Neural crest cell (in vitro differentiated cells): ENCODE data around the gene ZNF319. TPM values are rescaled to one million over a fixed set of nuclear protein-coding genes. Genes with fewer than 3 reads are reported as not detected.

Experiments
- DNase-seq: peaks from one replicate; pipeline ENCODE4 v3.0.0; 2021; ENCODE audit warnings: low read depth, mixed read lengths, low spot score
- H3K27ac Mint-ChIP-seq: one replicate; pipeline ENCODE4 v1.8.0; 2021; ENCODE audit warnings: mild to moderate bottlenecking, mixed read lengths; ENCODE audit not compliant: unreplicated experiment
- H3K27me3 Mint-ChIP-seq: 2 replicates; pipeline ENCODE4 v1.8.0; 2021; ENCODE audit warnings: low read depth, mild to moderate bottlenecking, mixed read lengths
- H3K36me3 Mint-ChIP-seq: 2 replicates; pipeline ENCODE4 v1.8.0; 2021; ENCODE audit warnings: low read depth, mild to moderate bottlenecking, mixed read lengths
- H3K4me1 Mint-ChIP-seq: 2 replicates; pipeline ENCODE4 v1.8.0; 2021; ENCODE audit warnings: mixed read lengths
- H3K4me3 Mint-ChIP-seq: one replicate; pipeline ENCODE4 v1.8.0; 2021; ENCODE audit warnings: mild to moderate bottlenecking, mixed read lengths
- H3K9me3 Mint-ChIP-seq: 2 replicates; pipeline ENCODE4 v1.8.0; 2021; ENCODE audit warnings: mixed read lengths
- total RNA-seq: library from RNA; stranded (reverse); gene quantifications from 2 replicates; pipeline ENCODE4 v1.2.1, GENCODE V29; 2021
- TF ChIP-seq, protein P1 (sequence below): fragments of 200-600 bp; sonication (generic); conservative IDR thresholded peaks from 2 replicates; pipeline ENCODE4 v1.5.0; 2021; ENCODE audit warnings: antibody characterized with exemption, mild to moderate bottlenecking

The ZNF319 gene
- total RNA-seq, 1 donor from 2014 or later = 15.5 TPM

DNA sequence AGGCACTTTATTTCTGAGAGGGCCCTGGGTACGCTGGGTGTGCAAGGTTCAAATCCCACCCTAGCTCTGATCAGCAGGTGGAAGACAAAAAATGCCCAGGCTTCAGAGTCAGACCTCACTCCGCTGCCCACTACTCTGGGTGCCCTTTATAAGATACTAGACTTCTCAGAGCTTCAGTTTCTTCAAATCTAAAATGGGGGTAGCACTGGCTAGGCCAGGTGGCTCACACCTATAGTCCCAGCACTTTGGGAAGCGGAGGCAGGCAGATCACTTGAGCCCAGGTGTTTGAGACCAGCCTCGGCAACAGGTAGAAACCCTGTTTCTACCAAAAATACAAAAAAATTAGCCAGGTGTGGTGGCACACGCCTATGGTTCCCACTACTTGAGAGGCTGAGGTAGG, 2.5 kb upstream of the ZNF319 start:
- H3K4me3 Mint-ChIP-seq = peak overlapping the region; percentile 65
- H3K9me3 Mint-ChIP-seq = no peaks in the 10 kb centered on the region

DNA sequence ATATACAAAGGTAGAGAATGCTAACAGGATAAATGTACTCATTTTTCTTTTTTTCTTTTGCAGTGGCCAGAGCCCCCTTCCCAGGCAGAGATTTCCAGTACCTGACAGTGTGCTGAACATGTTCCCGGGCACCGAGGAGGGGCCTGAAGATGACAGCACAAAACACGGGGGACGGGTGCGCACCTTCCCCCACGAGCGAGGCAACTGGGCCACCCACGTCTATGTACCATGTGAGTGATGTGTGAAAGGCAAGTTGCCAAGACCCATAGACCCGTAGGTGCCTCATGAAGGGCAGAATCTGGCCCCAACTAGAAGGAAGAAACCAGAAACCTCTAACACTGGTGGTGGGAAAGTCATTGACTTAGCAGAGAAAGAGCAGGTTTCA, 1.9 kb upstream of the ZNF319 start:
- Mint-ChIP-seq H3K4me1 (peaks cover 32% of the 10 kb centered on the region), H3K36me3 (peaks cover 7% of the 10 kb centered on the region), H3K4me3 (peak overlapping the region; percentile 94), H3K9me3 (no peaks in the 10 kb centered on the region), H3K27me3 (no peaks in the 10 kb centered on the region), H3K27ac (no peak overlapping the region)
- TF ChIP-seq, protein P1, sequence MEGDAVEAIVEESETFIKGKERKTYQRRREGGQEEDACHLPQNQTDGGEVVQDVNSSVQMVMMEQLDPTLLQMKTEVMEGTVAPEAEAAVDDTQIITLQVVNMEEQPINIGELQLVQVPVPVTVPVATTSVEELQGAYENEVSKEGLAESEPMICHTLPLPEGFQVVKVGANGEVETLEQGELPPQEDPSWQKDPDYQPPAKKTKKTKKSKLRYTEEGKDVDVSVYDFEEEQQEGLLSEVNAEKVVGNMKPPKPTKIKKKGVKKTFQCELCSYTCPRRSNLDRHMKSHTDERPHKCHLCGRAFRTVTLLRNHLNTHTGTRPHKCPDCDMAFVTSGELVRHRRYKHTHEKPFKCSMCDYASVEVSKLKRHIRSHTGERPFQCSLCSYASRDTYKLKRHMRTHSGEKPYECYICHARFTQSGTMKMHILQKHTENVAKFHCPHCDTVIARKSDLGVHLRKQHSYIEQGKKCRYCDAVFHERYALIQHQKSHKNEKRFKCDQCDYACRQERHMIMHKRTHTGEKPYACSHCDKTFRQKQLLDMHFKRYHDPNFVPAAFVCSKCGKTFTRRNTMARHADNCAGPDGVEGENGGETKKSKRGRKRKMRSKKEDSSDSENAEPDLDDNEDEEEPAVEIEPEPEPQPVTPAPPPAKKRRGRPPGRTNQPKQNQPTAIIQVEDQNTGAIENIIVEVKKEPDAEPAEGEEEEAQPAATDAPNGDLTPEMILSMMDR = no peak
- DNase-seq = no peak

More for the DNA sequence above, 2.5 kb upstream of the ZNF319 start:
- TF ChIP-seq, protein P1 = no peak
- no peak for DNase-seq
- H3K4me1 Mint-ChIP-seq = peaks cover 32% of the 10 kb centered on the region
- H3K27me3 Mint-ChIP-seq = no peaks in the 10 kb centered on the region
- peaks cover 7% of the 10 kb centered on the region for H3K36me3 Mint-ChIP-seq
- no peak overlapping the region for H3K27ac Mint-ChIP-seq

DNA sequence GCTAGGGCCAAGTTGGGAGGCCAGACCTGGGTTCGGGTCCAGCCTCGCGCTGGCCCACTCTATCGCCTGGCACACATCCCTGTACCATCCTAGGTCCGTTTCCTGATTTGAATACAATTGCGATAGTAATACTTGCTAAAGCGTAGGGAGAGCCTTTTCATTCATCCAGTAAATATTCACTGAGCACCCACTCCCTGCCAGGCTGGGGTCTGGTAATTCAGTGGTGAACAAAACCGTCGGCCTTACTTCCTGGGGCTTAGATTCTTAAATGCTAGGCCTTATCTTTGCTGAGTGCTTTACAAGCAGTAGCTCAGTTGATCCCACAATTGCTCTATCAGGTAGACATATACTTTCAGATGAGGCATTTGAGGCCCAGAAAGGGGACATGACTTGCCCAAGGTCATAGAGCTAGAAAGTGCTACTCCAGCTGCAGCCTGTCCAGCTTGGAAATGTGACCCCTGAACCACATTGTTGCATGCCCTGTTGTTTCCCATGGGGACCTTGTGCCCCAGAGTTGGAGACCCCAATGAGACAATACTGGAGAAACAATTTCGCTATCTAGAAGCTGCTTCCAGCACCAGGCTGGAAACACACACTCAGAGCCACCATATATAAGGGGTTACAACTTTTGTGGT, 1.4 kb upstream of the ZNF319 start:
- no peak for DNase-seq
- H3K4me3 Mint-ChIP-seq = peak overlapping the region; percentile 94
- H3K4me1 Mint-ChIP-seq = peaks cover 32% of the 10 kb centered on the region
- H3K36me3 Mint-ChIP-seq = peaks cover 7% of the 10 kb centered on the region
- H3K9me3 Mint-ChIP-seq = no peaks in the 10 kb centered on the region
- no peak overlapping the region for H3K27ac Mint-ChIP-seq
- no peaks in the 10 kb centered on the region for H3K27me3 Mint-ChIP-seq
- TF ChIP-seq, protein P1 = no peak

DNA sequence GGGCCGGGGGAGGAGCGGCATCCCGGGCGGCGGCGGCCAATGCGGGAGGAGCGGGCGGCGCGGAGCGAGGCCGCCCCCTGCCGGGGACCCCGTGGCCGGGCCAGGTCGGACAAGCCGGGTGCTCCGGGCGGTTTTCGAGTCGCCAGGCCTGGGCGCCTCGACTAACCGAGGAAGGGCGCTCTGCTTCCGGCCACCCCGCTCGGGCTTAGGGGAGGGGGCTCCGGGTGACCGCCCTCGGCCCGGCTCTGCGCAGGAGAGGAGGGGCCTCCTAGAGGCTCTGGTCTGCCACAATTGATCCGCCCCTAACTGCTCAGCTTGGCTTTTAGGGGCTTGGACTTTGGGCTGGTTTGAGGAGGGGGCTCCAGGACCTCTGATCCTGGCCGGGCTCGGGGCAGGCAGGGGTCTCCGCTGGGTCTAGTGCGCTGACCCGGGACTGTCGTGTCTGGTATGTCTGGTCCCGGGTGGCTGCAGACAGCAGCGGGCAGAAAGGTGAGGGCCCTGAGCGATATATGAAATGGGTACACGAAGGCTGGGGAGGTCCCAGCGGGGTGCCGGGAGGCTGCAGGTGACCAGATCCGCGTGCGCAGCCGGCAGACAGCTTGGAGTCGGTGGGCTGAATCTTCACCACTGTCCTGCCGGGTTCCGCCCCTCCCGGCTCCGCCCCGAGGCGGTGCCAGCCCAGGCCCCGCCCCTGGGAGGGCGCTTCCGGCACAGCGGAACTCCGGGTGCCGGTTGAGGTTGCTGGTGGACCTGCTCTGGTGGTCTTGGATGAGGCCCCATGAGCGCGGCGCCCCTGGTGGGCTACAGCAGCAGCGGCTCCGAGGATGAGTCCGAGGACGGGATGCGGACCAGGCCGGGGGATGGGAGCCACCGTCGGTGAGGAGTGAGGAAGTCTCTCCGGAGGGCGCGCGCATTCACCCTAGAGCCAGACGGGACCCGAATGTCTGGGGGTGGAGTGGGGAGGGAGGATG, 519 bp upstream of the ZNF319 start, which contains the start of gene USB1:
TSS of gene USB1 (plus strand) at position 702 of the 971 bp plus-strand sequence. CDS start at position 779, 77 bp downstream.
- Mint-ChIP-seq H3K27me3 (no peaks in the 10 kb centered on the region), H3K4me1 (peaks cover 32% of the 10 kb centered on the region), H3K27ac (peak within 1 kb of the TSS; percentile 96), H3K4me3 (peak within 1 kb of the TSS; percentile 94), H3K36me3 (peaks cover 3% of the 10 kb centered on the region), H3K9me3 (no peaks in the 10 kb centered on the region)
- TF ChIP-seq, protein P1 = peak; percentile 79
- peak; percentile 85 for DNase-seq

DNA sequence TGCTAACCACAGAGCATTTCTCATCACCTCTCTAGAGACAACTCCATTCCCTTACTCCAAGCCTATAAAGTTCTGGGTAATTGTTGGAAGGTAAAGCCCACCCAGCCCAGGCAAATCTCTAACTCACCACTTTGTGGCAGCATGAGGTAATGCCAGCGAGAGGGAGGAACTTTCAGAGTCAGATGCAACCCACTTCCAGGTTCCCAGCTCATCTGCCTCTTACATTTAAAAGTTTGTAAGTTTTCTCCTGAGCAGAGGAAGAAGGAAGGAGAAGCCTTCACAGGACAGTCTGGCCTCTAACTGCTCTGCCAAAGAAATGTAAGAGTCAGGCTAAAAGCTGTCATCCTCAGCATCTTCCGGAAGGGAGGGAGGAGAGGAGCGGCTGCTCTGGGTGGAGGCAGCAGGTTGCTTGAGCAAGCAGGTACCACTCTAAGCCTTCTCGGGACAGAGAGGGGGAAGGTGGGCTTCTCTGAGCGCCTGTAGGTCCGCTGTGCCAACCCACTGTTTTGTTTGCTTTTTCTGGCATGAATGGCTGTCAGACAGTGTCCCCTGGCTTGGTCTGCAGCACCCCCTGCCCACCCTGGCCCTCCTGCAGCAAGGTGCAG, 1.0 kb downstream of the ZNF319 start:
- Mint-ChIP-seq H3K27ac (peak overlapping the region; percentile 4), H3K27me3 (no peaks in the 10 kb centered on the region), H3K4me3 (peak overlapping the region; percentile 91), H3K9me3 (no peaks in the 10 kb centered on the region), H3K4me1 (peaks cover 28% of the 10 kb centered on the region), H3K36me3 (peaks cover 3% of the 10 kb centered on the region)
- TF ChIP-seq, protein P1 = peak; percentile 17
- DNase-seq = no peak
